GM21526 (cell line): Measurements from ENCODE around the gene HMGN1.
"Not testable (repeated sequence)": the region's sequence is repeated elsewhere in the genome, so short reads cannot be mapped to it uniquely, and the experiment has no call there.

ENCODE experiments used
- ATAC-seq: cut with Tn5 transposase; IDR thresholded peaks from one replicate; pipeline ENCODE4 v1.9.1; 2021; ENCODE audit warnings: moderate library complexity; ENCODE audit not compliant: unreplicated experiment, low FRiP score

Gene HMGN1

DNA sequence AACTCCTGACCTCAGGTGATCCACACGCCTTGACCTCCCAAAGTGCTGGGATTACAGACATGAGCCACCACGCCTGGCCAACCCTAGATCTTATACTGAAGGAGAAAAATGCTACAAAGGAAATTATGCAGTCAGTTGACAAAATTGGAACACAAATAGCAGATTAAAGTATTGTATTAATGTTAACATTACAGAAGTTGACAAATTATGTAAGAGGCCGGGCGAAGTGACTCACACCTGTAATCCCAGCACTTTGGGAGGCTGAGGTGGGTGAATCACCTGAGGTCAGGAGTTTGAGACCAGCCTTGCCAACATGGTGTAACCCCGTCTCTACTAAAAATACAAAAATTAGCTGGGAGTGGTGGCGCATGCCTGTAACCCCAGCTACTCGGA lies 21.0 kb upstream of the HMGN1 start:
- not testable (repeated sequence) for ATAC-seq

DNA sequence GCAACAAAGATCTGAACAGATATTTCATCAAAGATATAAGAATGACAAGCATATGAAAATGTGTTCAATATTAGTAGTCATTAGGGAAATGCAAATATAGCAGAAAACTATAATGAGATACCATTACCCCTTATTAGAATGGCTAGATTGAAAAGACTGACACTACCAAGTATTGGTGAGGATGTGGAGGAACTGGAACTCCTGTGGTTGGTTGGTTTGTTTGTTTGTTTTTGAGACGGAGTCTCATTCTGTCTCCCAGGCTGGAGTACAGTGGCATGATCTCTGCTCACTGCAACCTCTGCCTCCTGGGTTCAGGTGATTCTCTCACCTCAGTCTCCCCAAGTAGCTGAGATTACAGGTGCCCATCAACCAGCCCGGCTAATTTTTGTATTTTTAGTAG lies 18.9 kb upstream of the HMGN1 start:
- no peak for ATAC-seq

DNA sequence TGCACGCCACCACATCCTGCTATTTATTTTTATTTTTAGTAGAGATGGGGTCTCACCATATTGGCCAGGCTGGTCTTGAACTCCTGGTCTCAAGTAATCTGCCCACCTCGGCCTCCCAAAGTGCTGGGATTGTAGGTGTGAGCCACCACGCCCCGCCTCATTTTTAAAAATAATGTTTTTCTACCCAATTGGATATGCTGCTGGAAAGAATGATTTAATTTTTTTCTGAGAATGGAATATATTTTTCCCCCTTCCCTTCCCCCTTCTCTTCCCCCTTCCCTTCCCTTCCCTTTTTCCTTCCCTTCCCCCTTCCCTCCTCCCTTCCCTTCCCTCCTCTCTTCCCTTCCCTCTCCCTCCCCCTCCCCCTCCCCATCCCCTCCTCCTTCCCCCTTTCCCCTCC lies 17.7 kb upstream of the HMGN1 start:
- no peak for ATAC-seq

DNA sequence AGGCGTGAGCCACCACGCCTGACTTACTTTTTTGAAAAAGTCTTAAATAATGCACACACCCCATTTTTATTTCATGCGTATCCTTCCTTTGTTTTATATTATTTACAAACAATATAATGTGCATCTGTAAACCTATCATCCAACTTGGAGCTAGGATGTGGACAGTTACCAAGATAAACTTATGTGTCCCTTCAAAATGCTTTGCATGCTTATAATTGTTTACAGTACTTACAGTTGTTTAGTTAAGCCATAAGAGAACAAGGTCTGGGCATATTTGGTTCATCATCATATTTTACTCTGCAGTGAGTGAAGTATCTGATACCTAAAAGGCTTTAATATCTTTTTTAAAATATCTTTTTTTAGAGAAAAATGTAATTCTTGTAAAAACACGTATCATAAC lies 16.1 kb upstream of the HMGN1 start:
- no peak for ATAC-seq

DNA sequence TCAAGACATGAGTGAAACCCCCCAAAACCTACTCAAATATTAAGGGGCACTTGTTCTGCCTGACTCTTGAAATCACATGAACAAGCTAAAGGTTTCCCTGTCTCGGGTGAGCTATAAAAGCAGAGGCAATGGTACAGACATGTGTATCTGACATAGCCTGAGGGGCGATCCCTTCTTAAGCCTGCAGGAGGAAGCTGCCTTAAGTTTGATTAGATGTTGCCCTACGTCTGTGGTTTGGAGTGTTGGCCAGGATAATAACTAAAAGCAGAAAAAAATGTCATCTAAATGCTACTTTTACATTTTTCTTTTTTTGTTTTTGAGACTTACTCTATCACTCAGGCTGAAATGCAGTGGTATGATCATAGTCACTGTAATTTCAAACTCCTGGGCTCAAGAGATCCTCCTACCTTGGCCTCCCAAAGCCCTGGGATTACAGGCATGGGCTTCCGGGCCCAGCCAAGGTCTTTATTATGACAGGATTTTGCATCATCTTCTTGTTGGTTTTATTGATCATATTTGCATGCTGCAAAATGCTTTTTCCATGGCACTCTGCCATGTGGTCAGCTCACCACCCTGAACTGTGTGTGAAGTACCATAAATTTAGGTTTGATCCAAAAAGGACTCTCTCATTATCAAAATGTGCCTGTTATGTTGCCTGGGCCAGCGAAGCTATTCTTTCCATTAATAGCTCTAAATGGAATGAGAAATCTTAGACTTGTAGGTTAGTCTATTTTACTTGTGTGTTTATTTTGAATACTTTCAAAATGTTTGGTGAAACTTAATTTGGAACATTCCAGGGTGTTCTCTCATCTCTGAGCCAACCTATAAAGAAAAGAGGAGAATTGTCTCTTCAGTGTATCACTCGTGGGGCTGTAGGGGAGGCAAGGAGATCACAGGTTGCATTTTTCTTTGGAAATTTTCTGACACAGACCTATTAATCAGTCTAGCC lies 15.0 kb upstream of the HMGN1 start:
- no peak for ATAC-seq

DNA sequence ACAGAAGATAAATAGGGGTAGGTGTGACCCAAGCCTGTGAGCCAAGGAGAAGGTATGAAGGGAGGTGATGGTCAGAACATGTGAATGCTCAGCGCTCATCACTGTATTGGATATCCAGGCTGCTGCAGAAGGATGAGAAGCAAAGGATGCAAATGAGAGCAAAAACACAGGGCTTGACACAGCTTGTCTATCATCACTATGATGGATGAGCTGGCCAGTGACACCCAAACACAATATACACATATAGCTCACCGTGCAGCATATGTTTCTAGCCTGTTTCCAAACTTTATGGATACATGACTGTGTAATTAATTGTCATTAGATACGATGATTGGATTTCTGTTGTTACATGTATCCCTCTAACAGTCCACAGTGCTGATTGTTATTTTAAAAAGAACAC lies 13.8 kb upstream of the HMGN1 start:
- ATAC-seq, result no peak

DNA sequence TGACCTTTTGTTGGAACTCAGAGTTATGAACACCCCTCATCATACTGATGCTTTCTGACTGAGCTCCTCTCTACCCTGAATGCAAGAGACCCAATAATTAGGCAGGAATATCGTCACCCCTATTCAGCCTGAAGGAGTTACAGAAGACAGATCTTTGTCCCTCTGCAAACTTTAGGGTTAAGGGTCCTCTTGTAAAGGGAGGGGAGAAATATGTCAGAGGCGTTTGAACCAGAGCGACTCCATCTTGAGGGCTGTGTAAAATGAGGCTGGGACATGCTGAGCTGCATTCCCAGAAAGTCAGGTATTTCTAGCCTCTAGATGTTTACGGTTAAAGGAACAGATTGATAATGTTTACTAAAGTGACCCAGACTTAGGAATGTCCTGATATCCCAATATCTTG lies 10.5 kb upstream of the HMGN1 start:
- no peak for ATAC-seq

DNA sequence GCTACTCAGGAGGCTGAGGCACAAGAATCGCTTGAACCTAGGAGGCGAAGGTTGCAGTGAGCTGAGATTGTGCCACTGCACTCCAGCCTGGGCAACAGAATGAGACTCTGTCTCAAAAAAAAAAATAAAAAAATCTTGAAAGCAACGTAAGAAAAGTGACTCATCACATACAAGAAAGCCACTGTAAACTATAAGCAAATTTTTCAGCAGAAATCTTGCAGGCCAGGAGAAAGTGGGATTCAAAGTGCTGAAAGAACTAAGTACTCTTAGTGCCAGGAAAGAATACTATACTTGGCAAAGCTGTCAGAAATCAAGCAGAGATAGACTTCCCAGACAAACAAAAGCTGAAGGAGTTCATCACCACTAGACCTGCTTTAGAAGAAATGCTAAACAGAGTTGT lies 4.4 kb upstream of the HMGN1 start:
- ATAC-seq, result no peak

DNA sequence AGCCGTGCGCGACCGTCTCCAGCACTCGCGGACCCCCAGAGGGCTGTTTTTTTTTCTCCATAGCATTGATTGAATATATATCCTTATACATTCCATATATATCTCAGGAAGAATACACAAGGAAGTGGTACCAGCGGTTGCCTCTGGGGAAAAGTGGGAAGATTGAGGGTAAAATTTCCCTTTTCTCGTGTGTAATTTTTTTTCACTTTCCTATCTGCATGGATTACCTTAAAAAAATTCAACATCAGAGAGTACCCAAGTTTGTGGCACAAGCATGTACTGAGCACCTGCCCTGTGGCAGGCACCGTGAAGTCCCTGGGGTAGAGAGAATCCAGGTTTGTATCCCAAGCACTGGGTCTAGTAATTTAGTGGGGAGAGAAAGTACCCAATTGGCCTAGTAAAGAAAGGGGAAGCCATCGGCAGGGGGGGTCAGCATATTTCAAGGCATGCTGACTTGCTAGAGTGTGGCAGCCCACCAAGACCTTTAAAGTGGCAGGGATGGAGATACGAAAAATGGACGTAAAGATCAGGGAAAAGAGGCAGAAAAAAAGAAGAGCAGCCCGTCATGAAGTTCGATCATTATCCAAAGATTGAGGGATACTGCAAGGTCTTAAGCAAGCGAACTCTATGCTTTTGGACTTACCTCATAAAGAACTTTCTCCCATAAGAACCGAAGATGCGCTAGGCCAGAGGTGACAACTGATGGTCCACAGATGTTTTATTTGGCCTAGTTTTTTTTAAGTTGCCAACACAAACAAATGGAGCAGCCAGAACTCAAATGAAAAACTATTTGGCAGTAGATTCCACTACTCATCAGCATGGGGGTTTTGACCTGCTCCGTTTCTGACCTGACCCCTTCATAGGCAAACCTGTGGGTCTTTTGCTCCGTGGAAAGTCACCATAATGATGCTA lies 1.5 kb upstream of the HMGN1 start:
- ATAC-seq, result no peak

DNA sequence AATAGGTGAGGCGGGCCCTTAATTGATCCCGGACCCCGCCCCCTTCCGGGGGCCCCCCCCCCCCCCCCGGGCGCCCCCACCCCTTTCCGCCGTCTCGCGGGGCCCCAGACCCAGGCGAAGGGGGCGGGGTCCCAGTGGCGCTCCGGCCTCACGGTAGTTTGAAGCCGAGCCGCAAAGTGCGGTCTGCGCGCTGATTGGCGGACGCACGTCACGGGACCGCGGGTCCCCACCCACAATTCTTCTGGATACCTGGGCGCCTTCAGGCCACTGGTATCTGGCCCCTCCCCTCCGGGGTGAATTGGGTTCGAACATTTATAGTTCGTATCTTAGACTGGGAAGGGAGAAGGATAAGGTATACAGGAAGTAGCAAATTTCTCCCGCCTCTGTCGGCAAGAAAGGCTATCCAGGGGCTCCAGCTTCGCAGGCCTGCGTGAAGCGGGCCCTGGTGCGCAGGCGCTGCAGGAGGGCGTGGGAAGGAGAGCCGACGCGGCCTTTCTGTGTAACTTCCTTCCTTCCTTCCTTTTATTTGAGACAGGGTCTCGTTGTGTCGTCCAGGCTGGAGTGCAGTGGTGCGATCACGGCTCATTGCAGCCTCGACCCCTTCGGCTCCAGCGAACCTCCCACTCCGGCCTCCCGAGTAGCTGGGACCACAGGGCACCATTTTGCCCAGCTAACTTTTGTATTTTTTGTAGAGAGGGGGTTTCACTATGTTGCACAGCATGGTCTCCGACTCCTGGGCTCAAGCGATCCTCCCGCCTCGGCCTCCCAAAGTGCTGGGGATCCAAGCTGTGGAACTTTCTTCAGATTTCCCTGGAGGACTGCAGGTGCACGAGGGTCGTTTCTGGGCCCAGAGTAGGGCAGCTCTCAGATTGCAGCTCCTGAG lies 564 bp upstream of the HMGN1 start:
- ATAC-seq, result peak; percentile 81

DNA sequence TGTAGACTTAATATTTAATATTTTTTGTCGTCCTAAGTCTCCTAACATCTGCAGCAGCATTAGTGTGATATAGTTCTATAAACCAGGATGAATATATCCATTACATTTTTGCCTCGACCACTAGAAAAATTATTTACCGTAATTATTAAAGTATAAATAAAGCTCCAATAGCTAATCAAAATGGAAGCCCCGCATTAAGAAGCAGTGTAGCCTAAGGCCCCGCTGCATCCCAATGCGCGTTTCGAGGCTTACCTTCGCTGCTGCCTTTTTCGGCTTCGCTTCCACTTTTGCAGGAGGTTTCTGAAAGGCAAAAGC lies 891 bp downstream of the HMGN1 start:
- ATAC-seq, result no peak

DNA sequence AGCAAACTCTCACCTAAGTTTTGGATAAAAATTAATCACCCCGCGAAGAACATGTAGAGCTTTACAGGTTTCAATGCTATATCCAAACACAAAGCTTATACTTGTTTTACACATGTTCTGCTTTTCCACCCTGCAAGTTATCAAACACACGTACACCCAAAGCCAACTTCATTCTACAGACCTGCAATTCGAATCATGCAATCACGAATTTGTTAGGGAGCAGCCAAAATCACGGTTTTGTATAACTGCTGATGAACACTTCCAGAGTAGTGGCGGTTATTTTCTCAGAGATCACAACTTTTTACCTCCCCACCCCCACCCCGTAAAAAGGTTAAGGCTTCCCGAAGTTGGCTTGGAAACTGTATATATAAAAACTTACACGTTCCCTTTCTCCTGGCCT lies 1.4 kb downstream of the HMGN1 start:
- no peak for ATAC-seq

DNA sequence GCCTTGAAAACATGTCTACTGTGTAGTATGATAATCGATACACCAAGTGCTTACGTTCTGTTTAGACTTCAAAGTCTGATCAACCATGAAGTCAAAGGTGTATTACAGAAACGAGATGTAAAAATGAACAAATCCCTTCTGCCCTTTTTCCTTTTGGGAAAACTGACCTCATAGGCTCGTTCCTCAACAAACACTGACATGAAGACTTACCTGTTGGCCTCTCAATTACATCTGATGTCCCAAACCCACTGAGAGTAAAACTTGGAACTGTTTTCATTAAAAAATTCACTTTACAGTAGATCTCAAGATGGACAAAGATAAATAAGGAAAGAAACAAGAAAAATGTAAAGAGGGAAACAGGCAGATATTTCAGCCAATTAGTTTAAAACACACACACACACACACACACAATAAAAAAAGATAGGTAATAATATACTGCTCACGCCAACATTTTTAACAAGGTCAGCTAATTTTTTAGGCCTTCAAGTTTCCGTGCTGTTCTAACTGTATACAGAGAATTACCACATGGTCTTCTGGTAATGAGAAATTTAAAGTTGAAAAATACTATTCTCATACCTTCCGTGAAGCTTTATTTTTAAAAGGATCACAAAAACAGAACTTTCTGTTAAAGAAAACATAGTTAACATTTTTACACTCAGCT lies 2.1 kb downstream of the HMGN1 start:
- ATAC-seq, result no peak

DNA sequence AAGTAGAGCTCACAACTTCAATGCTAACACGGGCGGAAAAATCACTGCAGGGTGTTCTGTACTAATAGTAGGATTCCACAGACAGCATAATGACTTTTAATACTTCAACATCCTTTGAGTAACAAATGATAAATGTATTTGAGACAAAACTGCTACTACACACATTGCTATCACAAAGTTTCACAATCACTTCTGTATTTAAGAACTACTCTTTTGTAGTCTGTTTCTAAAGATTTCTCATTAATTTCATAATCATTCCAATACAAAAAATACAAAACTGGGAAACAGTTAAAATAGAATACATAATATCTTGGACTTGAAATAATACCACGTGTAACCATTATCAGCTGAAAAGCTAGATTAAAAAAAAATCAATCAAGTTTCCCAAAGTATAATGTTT lies 2.7 kb downstream of the HMGN1 start:
- no peak for ATAC-seq

DNA sequence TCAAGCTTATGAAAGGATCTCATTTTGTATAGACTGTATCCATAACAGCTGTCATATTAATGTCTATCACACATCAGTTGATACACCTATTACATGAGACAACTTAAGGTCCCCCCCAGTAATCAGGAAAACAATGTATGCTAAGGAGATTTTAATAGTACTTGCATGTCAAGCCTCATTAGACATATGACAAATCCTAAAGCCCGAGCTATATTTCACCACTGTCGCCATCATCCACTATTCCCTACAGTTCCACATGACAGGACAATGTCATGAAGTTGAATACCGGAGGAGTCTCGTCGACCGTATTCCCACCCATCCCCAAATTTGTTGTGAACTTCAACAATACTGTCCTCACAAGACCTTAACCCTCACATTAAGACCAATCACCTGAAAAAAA lies 3.4 kb downstream of the HMGN1 start:
- no peak for ATAC-seq

DNA sequence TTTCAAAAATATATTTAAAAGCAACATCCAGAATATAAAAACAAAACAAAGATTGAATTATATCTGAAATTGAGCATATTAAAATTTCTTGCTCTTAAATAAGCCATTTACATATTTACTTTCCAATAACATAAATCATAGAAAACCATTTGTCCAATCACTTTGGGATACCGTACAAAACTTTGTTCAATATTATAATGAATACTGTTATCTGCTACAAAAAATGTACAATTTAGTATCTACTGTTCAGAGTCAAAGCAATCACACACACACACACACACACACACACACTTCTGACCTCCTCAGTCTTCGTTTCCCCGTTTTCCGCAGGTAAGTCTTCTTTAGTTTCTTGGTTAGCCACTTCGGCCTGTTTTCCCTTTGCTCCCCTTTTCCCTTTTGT lies 4.0 kb downstream of the HMGN1 start:
- no peak for ATAC-seq

DNA sequence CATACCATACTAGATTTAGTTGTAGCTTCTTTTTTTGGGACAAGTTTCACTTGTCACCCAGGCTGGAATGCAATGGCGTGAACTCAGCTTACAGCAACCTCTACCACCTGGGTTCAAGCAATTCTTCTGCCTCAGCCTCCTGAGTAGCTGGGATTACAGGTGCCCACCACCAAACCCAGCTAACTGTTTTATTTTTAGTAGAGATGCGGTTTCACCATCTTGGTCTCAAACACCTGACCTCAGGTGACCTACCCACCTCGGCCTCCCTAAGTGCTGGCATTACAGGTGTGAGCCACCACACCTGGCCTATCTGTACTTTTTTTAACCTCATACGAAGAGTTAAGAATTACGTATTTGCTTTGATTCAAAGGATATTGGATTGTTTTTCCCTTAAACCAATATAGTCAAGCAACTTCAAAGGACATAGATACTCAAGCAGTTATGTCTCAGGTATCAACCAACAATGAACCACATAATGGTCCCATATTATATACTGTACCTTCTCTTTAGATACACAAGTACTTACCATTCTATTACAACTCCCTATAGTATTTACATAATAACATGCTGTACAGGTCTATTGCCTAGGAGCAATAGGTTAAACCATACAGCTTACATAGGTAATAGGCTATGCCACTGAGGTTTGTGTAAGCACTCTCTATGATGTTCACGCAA lies 7.5 kb downstream of the HMGN1 start:
- no peak for ATAC-seq

DNA sequence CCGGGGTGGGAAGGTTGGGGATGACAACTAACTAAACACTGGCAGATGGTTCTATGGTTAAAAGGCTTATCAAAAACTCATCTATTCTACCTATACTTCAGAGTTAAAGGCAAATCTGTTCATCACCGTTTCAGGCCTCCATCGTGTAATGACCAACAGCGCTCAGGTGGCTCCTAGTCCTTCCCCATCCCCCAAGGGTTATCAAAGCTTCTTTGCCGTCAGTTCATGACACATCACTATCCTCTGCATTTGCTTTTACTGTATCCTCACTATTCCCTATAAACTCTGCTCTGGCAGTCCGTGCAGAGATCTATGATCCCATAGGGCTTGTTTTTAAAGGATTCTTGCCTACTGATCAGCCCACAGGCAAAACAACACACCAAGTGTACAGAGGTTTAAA lies 8.2 kb downstream of the HMGN1 start:
- ATAC-seq, result no peak

DNA sequence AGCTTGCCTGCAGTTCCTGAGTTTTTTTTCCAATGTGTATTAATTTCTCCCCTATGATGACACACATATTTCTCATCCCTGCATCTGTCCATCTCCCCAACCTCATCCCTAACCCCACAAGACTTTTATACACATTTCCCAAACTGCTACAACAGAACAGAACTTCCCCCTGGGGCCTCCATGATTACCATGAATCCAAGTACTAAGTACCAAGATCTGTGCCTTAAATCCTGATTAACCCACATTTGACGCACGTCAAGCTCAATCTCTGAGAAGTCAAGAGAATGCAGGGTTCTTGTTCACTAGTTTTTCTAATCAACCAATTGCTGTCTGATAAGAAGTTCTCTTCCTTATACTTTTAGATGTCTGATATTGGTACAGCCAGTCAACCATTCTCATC lies 9.7 kb downstream of the HMGN1 start:
- no peak for ATAC-seq
